ENCODE results near the gene S100A9. TPM values are rescaled to one million over a fixed set of nuclear protein-coding genes. Genes with fewer than 3 reads are reported as not detected.

S100A9 gene
- total RNA-seq, 1 experiment from 2014 or later: not detected

DNA sequence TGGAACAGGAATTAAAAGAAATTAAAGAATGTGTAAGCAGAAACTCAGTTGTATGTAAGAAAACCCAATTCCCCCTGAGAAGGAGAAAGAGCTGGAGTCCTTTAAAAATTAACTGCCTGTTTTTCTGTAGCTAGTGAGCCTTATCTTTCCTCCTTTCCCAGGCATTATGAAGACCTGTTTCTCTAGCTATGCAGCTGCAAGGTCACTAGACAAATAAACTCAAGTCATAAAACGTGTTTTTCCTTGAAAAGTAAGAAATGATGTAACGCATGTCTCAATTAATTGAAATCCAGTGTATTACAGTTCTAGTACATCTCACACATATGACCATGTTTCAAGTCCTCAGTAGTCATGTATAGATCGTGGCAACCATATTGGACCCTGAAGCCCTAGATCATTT lies 12.5 kb downstream of the S100A9 start:
- Histone ChIP-seq H3K27ac (ENCODE audit: insufficient read length, low read depth, low read length) (no peak overlapping the region), H3K18ac (ENCODE audit: insufficient read length, low read depth, low read length) (no peak overlapping the region), H3K9me3 (ENCODE audit: control insufficient read depth, low read depth, low read length) (no peaks in the 10 kb centered on the region), H3K79me1 (ENCODE audit: insufficient read depth, low read depth, low read length, poor library complexity, severe bottlenecking) (no peaks in the 10 kb centered on the region), H2AK5ac (ENCODE audit: insufficient read length, low read length) (no peak overlapping the region), H4K5ac (ENCODE audit: insufficient read length, low read depth, low read length) (no peak overlapping the region), H3K56ac (ENCODE audit: insufficient read length, low read depth, low read length) (no peak overlapping the region), H4K20me1 (ENCODE audit: control insufficient read depth, insufficient read depth, insufficient read length) (no peaks in the 10 kb centered on the region), H3K14ac (ENCODE audit: insufficient read depth, low read length) (no peak overlapping the region), H2BK15ac (ENCODE audit: low read depth, low read length) (no peak overlapping the region), H3K27me3 (ENCODE audit: insufficient read depth, low read length) (no peaks in the 10 kb centered on the region), H3K79me2 (ENCODE audit: insufficient read depth, low read length) (no peaks in the 10 kb centered on the region), H2BK12ac (ENCODE audit: insufficient read length, low read depth, low read length) (no peak overlapping the region), H4K8ac (replicated peaks; ENCODE audit: insufficient read length, low read depth, low read length) (no peak overlapping the region), H3T11ph (ENCODE audit: low read length) (no peak overlapping the region), H3K9ac (ENCODE audit: extremely low read depth, insufficient read length, low read length) (no peak overlapping the region), H2BK20ac (ENCODE audit: low read depth, low read length, poor library complexity, severe bottlenecking) (no peak overlapping the region), H3K4ac (ENCODE audit: low read depth, low read length) (no peak overlapping the region), H2BK120ac (ENCODE audit: low read depth, low read length, poor library complexity, severe bottlenecking) (no peak overlapping the region), H3K4me1 (ENCODE audit: insufficient read depth, low read length) (no peaks in the 10 kb centered on the region), H4K91ac (ENCODE audit: insufficient read length, low read depth, low read length) (no peak overlapping the region), H2BK5ac (ENCODE audit: insufficient read length, low read length) (no peak overlapping the region), H2AFZ (ENCODE audit: low read length) (no peak overlapping the region), H3K23ac (ENCODE audit: insufficient read length, low read depth, low read length) (no peak overlapping the region), H3K4me2 (ENCODE audit: insufficient read depth, insufficient read length, low read length) (no peak overlapping the region), H3K23me2 (ENCODE audit: insufficient read length, low read depth, low read length, poor library complexity, severe bottlenecking) (no peaks in the 10 kb centered on the region)
- H3K4me3 Mint-ChIP-seq: no peak overlapping the region
- no peaks in the 10 kb centered on the region for H3K36me3 Mint-ChIP-seq (ENCODE audit: insufficient read depth in 1 of 3, low read depth in 3 of 3)
- H3K9me3 Mint-ChIP-seq: peaks cover 0 to 4% of the 10 kb centered on the region in 2 experiments; a peak in 1 of 5 replicates
- TF ChIP-seq, protein P1, sequence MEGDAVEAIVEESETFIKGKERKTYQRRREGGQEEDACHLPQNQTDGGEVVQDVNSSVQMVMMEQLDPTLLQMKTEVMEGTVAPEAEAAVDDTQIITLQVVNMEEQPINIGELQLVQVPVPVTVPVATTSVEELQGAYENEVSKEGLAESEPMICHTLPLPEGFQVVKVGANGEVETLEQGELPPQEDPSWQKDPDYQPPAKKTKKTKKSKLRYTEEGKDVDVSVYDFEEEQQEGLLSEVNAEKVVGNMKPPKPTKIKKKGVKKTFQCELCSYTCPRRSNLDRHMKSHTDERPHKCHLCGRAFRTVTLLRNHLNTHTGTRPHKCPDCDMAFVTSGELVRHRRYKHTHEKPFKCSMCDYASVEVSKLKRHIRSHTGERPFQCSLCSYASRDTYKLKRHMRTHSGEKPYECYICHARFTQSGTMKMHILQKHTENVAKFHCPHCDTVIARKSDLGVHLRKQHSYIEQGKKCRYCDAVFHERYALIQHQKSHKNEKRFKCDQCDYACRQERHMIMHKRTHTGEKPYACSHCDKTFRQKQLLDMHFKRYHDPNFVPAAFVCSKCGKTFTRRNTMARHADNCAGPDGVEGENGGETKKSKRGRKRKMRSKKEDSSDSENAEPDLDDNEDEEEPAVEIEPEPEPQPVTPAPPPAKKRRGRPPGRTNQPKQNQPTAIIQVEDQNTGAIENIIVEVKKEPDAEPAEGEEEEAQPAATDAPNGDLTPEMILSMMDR (conservative IDR thresholded peaks at IDR 0.05): no peak
- no CpG with 5 or more reads among the region's 3 CpGs for WGBS (ENCODE audit: extremely low coverage, insufficient read length, low lambda C conversion rate)
- no peak overlapping the region for H3K27ac Mint-ChIP-seq
- H3K27me3 Mint-ChIP-seq (ENCODE audit: low read depth): peaks cover 6% of the 10 kb centered on the region
- no peaks in the 10 kb centered on the region for H3K4me1 Mint-ChIP-seq
- no peak for DNase-seq

All from H9 (cell line).